ENCODE results near the gene FAM227A.

The FAM227A gene

GRCh38 chr22:38699784-38700183 lies 43.6 kb upstream of the FAM227A start:
- DNase-seq (ENCODE audit: low read depth) = peak; percentile 64
- TF ChIP-seq CTCF (conservative IDR thresholded peaks at IDR 0.05; ENCODE audit: low read depth, low read length) = peak; percentile 20

GRCh38 chr22:38699143-38699542 lies 43.0 kb upstream of the FAM227A start:
- H3K4me3 ChIP-seq (ENCODE audit: low read depth, low read length) = peak overlapping the region; percentile 82
- TF ChIP-seq CTCF (conservative IDR thresholded peaks at IDR 0.05; ENCODE audit: low read depth, low read length) = no peak
- peak; percentile 16 for DNase-seq (ENCODE audit: low read depth)

More at GRCh38 chr22:38699784-38700183, 43.6 kb upstream of the FAM227A start:
- peak overlapping the region; percentile 82 for H3K4me3 ChIP-seq (ENCODE audit: low read depth, low read length)

- DNase-seq (ENCODE audit: low read depth) = no peak
- peak overlapping the region; percentile 82 for H3K4me3 ChIP-seq (ENCODE audit: low read depth, low read length)
- TF ChIP-seq CTCF (conservative IDR thresholded peaks at IDR 0.05; ENCODE audit: low read depth, low read length) = no peak
Measured at GRCh38 chr22:38698407-38699094, 42.4 kb upstream of the FAM227A start.

GRCh38 chr22:38697425-38698089 lies 41.4 kb upstream of the FAM227A start:
- DNase-seq (ENCODE audit: low read depth) = peak; percentile 83
- no peak for TF ChIP-seq CTCF (conservative IDR thresholded peaks at IDR 0.05; ENCODE audit: low read depth, low read length)
- peak overlapping the region; percentile 82 for H3K4me3 ChIP-seq (ENCODE audit: low read depth, low read length)

GRCh38 chr22:38696606-38697424 lies 40.6 kb upstream of the FAM227A start:
- DNase-seq (ENCODE audit: low read depth) = peak; percentile 87
- TF ChIP-seq CTCF (conservative IDR thresholded peaks at IDR 0.05; ENCODE audit: low read depth, low read length) = no peak
- H3K4me3 ChIP-seq (ENCODE audit: low read depth, low read length) = peak overlapping the region; percentile 82

GRCh38 chr22:38694940-38695339 lies 38.7 kb upstream of the FAM227A start:
- peak; percentile 37 for DNase-seq (ENCODE audit: low read depth)
- TF ChIP-seq CTCF (conservative IDR thresholded peaks at IDR 0.05; ENCODE audit: low read depth, low read length) = no peak
- H3K4me3 ChIP-seq (ENCODE audit: low read depth, low read length) = no peak overlapping the region
